Lower leg skin (tissue), 3 donors: ENCODE data around the gene DLK2.

ENCODE experiments used
- POLR2A ChIP-seq, 2 donors: fragments of 450-650 bp; IDR thresholded peaks; one replicate each; pipeline ENCODE4 v1.6.1; 2016 to 2017; ENCODE audit warnings: antibody characterized with exemption in 2 of 2, mild to moderate bottlenecking in 1 of 2, moderate library complexity in 1 of 2
- TF ChIP-seq, protein P1 (sequence below), 3 donors: fragments of 450-650 bp; IDR thresholded peaks; one replicate each; pipeline ENCODE4 v1.5.1; 2016; ENCODE audit warnings: antibody characterized with exemption in 3 of 3, mild to moderate bottlenecking in 3 of 3, moderate library complexity in 2 of 3

DNA sequence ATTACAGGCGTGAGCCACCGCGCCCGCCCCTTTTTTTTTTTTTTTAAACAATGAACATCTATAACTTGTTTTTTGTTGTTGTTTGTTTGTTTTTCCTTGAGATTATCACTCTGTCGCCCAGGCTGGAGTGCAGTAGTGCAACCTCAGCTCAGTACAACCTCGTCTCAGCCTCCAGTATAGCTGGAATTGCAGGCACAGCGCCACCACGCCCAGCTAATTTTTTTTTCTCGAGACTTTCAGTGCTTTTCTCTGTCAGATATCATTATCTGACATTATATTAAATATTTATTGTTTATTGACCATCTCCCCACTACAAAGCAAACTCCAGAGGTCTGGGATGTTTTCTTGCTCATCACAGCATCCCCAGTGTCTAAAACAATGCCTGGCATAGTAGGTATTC is 2.3 kb upstream of the DLK2 start:
- TF ChIP-seq, protein P1, sequence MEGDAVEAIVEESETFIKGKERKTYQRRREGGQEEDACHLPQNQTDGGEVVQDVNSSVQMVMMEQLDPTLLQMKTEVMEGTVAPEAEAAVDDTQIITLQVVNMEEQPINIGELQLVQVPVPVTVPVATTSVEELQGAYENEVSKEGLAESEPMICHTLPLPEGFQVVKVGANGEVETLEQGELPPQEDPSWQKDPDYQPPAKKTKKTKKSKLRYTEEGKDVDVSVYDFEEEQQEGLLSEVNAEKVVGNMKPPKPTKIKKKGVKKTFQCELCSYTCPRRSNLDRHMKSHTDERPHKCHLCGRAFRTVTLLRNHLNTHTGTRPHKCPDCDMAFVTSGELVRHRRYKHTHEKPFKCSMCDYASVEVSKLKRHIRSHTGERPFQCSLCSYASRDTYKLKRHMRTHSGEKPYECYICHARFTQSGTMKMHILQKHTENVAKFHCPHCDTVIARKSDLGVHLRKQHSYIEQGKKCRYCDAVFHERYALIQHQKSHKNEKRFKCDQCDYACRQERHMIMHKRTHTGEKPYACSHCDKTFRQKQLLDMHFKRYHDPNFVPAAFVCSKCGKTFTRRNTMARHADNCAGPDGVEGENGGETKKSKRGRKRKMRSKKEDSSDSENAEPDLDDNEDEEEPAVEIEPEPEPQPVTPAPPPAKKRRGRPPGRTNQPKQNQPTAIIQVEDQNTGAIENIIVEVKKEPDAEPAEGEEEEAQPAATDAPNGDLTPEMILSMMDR (IDR thresholded peaks at IDR 0.05) = no peak
- TF ChIP-seq POLR2A (IDR thresholded peaks at IDR 0.05) = no peak
